Measurements from ENCODE around the gene MRPL39.

DNA sequence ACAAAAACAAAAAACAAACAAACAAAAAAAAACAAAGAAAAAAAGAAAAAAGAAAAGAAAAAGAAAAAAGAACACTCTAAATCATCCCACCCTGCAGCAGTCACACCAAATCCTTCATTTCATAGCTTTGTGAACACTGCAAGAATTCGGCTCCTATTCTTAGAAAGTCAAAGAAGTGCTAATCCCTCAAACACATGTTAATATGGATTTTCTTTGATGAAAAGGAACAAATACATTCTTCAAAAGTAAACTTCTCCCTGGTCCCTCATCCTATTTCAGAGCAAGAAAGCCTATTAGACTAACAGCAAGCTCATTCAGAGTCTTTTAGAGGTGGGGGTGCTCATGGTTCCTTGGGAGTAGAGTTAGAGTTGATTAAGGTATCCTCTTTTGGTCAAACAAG is 7.2 kb upstream of the MRPL39 start:
- TF ChIP-seq CTCF (IDR thresholded peaks at IDR 0.05) (no peak), EZH2phosphoT487 (IDR thresholded peaks at IDR 0.05; ENCODE audit: borderline replicate concordance, low read depth) (no peak), JUND (IDR thresholded peaks at IDR 0.05) (no peak), TEAD4 (IDR thresholded peaks at IDR 0.05; ENCODE audit: borderline replicate concordance, insufficient read depth) (no peak), EP300 (IDR thresholded peaks at IDR 0.05; ENCODE audit: borderline replicate concordance in 1 of 2, low read depth in 1 of 2, low read length in 1 of 2) (no peak), SIN3A (IDR thresholded peaks at IDR 0.05; ENCODE audit: borderline replicate concordance, low read depth, low read length) (no peak), POLR2AphosphoS5 (IDR thresholded peaks at IDR 0.05; ENCODE audit: low read depth, low read length) (no peak), MXI1 (IDR thresholded peaks at IDR 0.05; ENCODE audit: low read depth, low read length) (no peak), CHD2 (IDR thresholded peaks at IDR 0.05; ENCODE audit: low read length, partially characterized antibody) (no peak), TAF1 (IDR thresholded peaks at IDR 0.05; ENCODE audit: borderline replicate concordance, low read depth, low read length) (no peak), PBX3 (IDR thresholded peaks at IDR 0.05) (no peak), YY1 (IDR thresholded peaks at IDR 0.05; ENCODE audit: low read depth) (no peak), RFX5 (IDR thresholded peaks at IDR 0.05; ENCODE audit: low read length) (no peak)
- TF ChIP-seq, protein P1, sequence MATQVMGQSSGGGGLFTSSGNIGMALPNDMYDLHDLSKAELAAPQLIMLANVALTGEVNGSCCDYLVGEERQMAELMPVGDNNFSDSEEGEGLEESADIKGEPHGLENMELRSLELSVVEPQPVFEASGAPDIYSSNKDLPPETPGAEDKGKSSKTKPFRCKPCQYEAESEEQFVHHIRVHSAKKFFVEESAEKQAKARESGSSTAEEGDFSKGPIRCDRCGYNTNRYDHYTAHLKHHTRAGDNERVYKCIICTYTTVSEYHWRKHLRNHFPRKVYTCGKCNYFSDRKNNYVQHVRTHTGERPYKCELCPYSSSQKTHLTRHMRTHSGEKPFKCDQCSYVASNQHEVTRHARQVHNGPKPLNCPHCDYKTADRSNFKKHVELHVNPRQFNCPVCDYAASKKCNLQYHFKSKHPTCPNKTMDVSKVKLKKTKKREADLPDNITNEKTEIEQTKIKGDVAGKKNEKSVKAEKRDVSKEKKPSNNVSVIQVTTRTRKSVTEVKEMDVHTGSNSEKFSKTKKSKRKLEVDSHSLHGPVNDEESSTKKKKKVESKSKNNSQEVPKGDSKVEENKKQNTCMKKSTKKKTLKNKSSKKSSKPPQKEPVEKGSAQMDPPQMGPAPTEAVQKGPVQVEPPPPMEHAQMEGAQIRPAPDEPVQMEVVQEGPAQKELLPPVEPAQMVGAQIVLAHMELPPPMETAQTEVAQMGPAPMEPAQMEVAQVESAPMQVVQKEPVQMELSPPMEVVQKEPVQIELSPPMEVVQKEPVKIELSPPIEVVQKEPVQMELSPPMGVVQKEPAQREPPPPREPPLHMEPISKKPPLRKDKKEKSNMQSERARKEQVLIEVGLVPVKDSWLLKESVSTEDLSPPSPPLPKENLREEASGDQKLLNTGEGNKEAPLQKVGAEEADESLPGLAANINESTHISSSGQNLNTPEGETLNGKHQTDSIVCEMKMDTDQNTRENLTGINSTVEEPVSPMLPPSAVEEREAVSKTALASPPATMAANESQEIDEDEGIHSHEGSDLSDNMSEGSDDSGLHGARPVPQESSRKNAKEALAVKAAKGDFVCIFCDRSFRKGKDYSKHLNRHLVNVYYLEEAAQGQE (IDR thresholded peaks at IDR 0.05; ENCODE audit: low read depth, low read length): no peak
